Measurements from ENCODE around the gene LRRFIP1. TPM values are rescaled to one million over a fixed set of nuclear protein-coding genes. Genes with fewer than 3 reads are reported as not detected.

LRRFIP1 gene
- polyA plus RNA-seq, 1 of the 3 experiments (the other 2 are of a cell fraction) = 47.3 TPM

GRCh38 chr2:237737196-237737865 lies 109.9 kb downstream of the LRRFIP1 start:
- H3K9ac ChIP-seq = no peak overlapping the region
- no peak for DNase-seq
- CTCF ChIA-PET = interaction anchor here (0.7 to 8.4 kb wide), 9 partner anchors 7 to 165 kb away, joined by 3 to 94 read pairs (median 3); no protein-coding TSS in a partner anchor
- peaks cover 98% of the 10 kb centered on the region for H3K79me2 ChIP-seq (ENCODE audit: insufficient read depth)
- no peaks in the 10 kb centered on the region for H3K9me3 ChIP-seq
- peaks cover 10 to 19% of the 10 kb centered on the region in 2 experiments; a peak in 3 of 4 replicates for H3K4me1 ChIP-seq (ENCODE audit: control insufficient read depth in 1 of 2, insufficient read depth in 2 of 2, low read depth in 1 of 2, low read length in 1 of 2)
- WGBS (ENCODE audit: low lambda C conversion rate) = 92% methylated on average over 9 of the region's 9 CpGs
- TF ChIP-seq FOXJ3 (CRISPR knock-in tag; IDR thresholded peaks at IDR 0.05) = no peak
- TF ChIP-seq, protein P1, sequence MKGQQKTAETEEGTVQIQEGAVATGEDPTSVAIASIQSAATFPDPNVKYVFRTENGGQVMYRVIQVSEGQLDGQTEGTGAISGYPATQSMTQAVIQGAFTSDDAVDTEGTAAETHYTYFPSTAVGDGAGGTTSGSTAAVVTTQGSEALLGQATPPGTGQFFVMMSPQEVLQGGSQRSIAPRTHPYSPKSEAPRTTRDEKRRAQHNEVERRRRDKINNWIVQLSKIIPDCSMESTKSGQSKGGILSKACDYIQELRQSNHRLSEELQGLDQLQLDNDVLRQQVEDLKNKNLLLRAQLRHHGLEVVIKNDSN (IDR thresholded peaks at IDR 0.05; ENCODE audit: borderline replicate concordance, low read depth) = no peak
- no peak for TF ChIP-seq FOXM1 (IDR thresholded peaks at IDR 0.05; ENCODE audit: low read depth)
- TF ChIP-seq USF2 (IDR thresholded peaks at IDR 0.05; ENCODE audit: borderline replicate concordance, low read depth, low read length) = no peak
- TF ChIP-seq GABPA (IDR thresholded peaks at IDR 0.05; ENCODE audit: low read depth) = no peak
- no peak for TF ChIP-seq SIN3A (IDR thresholded peaks at IDR 0.05; ENCODE audit: borderline replicate concordance, low read depth, low read length)
- TF ChIP-seq SMC3 (IDR thresholded peaks at IDR 0.05; ENCODE audit: low read depth, low read length) = no peak
- no peak for TF ChIP-seq ELF1 (IDR thresholded peaks at IDR 0.05)
- TF ChIP-seq, protein P2, sequence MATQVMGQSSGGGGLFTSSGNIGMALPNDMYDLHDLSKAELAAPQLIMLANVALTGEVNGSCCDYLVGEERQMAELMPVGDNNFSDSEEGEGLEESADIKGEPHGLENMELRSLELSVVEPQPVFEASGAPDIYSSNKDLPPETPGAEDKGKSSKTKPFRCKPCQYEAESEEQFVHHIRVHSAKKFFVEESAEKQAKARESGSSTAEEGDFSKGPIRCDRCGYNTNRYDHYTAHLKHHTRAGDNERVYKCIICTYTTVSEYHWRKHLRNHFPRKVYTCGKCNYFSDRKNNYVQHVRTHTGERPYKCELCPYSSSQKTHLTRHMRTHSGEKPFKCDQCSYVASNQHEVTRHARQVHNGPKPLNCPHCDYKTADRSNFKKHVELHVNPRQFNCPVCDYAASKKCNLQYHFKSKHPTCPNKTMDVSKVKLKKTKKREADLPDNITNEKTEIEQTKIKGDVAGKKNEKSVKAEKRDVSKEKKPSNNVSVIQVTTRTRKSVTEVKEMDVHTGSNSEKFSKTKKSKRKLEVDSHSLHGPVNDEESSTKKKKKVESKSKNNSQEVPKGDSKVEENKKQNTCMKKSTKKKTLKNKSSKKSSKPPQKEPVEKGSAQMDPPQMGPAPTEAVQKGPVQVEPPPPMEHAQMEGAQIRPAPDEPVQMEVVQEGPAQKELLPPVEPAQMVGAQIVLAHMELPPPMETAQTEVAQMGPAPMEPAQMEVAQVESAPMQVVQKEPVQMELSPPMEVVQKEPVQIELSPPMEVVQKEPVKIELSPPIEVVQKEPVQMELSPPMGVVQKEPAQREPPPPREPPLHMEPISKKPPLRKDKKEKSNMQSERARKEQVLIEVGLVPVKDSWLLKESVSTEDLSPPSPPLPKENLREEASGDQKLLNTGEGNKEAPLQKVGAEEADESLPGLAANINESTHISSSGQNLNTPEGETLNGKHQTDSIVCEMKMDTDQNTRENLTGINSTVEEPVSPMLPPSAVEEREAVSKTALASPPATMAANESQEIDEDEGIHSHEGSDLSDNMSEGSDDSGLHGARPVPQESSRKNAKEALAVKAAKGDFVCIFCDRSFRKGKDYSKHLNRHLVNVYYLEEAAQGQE (IDR thresholded peaks at IDR 0.05; ENCODE audit: low read depth, low read length) = no peak
- no peak for TF ChIP-seq RXRA (IDR thresholded peaks at IDR 0.05; ENCODE audit: borderline replicate concordance, low read depth)
- no peak for TF ChIP-seq CTCF (IDR thresholded peaks at IDR 0.05)
- no peak for TF ChIP-seq TEAD4 (IDR thresholded peaks at IDR 0.05; ENCODE audit: borderline replicate concordance, insufficient read depth)
- no peak for TF ChIP-seq RCOR1 (IDR thresholded peaks at IDR 0.05; ENCODE audit: low read length)
- TF ChIP-seq EP300 (IDR thresholded peaks at IDR 0.05; ENCODE audit: borderline replicate concordance in 1 of 2, low read depth in 1 of 2, low read length in 1 of 2) = no peak
- TF ChIP-seq RAD21 (IDR thresholded peaks at IDR 0.05; ENCODE audit: low read length) = no peak
- no peak overlapping the region for H3K27ac ChIP-seq (ENCODE audit: low read depth in 2 of 2, low read length in 1 of 2)
- no peaks in the 10 kb centered on the region for H3K27me3 ChIP-seq (ENCODE audit: insufficient read depth)
- POLR2A ChIA-PET = no interaction called here
- H3K4me2 ChIP-seq = no peak overlapping the region
- peaks cover 31 to 37% of the 10 kb centered on the region in 2 experiments for H3K36me3 ChIP-seq (replicated peaks in 1 of 2; ENCODE audit: control insufficient read depth in 1 of 2, insufficient read depth in 2 of 2, low read length in 1 of 2)
- no peaks in the 10 kb centered on the region for H3K9me2 ChIP-seq
- H3F3A ChIP-seq (replicated peaks; ENCODE audit: insufficient read depth) = peaks cover 7% of the 10 kb centered on the region
- H4K20me1 ChIP-seq (ENCODE audit: insufficient read depth) = peaks cover 30% of the 10 kb centered on the region
- no peak overlapping the region for H2AFZ ChIP-seq (ENCODE audit: low read depth)
- no peak overlapping the region for H3K4me3 ChIP-seq (ENCODE audit: low read depth in 2 of 2, low read length in 1 of 2)

All from SK-N-SH (cell line).